SK-N-SH (cell line): Measurements from ENCODE around the gene SH2D4B. TPM values are rescaled to one million over a fixed set of nuclear protein-coding genes. Genes with fewer than 3 reads are reported as not detected.
A peak's percentile ranks its signal among the peaks of the same experiment; 100 is the strongest.

Source experiments
- CTCF ChIA-PET: fragments of 300-600, 350-600 bp; formaldehyde crosslinking; extraction: SDS; loops from one replicate; lab custom pipeline; 2021; lab: Yijun Ruan, JAX
- POLR2A ChIA-PET: fragments of 350-600 bp; sonication (Branson Sonifier 250); formaldehyde crosslinking; extraction: SDS; loops from one replicate; lab custom pipeline; 2020; ENCODE audit warnings: antibody characterized with exemption, inconsistent platforms; lab: Yijun Ruan, JAX
- DNase-seq: peaks from one replicate; pipeline ENCODE4 v3.0.0; 2012
- H2AFZ ChIP-seq: fragments of 200-600 bp; sonication (generic); 2 replicates; pipeline ENCODE4 v1.8.1; 2016; ENCODE audit warnings: antibody characterized with exemption, mild to moderate bottlenecking, low read depth
- H3F3A ChIP-seq: fragments of 200-600 bp; sonication (generic); replicated peaks from 2 replicates; pipeline ENCODE3; 2016; ENCODE audit warnings: antibody characterized with exemption, mild to moderate bottlenecking; ENCODE audit not compliant: insufficient read depth
- H3K27ac ChIP-seq, 2 experiments: fragments of 200-500 bp in 1 of 2; fragments of 200-600 bp in 1 of 2; sonication (Bioruptor generic) in 1 of 2; sonication (generic), shearing (Covaris generic) in 1 of 2; 2 replicates each; pipeline versions ENCODE4 v1.5.1 to v1.6.1; 2014 to 2016; ENCODE audit warnings: low read depth in 2 of 2, inconsistent platforms in 1 of 2, low read length in 1 of 2, mild to moderate bottlenecking in 1 of 2, mixed read lengths in 1 of 2
- H3K27me3 ChIP-seq: fragments of 200-600 bp; sonication (generic), shearing (Covaris generic); 2 replicates; pipeline ENCODE4 v1.6.1; 2016; ENCODE audit warnings: mixed run types; ENCODE audit not compliant: insufficient read depth
- H3K36me3 ChIP-seq, 2 experiments: fragments of 200-500 bp in 1 of 2; fragments of 200-600 bp in 1 of 2; sonication (Bioruptor generic) in 1 of 2; sonication (generic) in 1 of 2; replicated peaks in 1 of 2; 2 replicates each; pipeline versions ENCODE3 to v1.5.1; 2014 to 2016; ENCODE audit warnings: low read length in 1 of 2, mild to moderate bottlenecking in 1 of 2; ENCODE audit not compliant: insufficient read depth in 2 of 2, control insufficient read depth in 1 of 2
- H3K4me1 ChIP-seq, 2 experiments: fragments of 200-500 bp in 1 of 2; fragments of 200-600 bp in 1 of 2; sonication (Bioruptor generic) in 1 of 2; sonication (generic), shearing (Covaris generic) in 1 of 2; 2 replicates each; pipeline versions ENCODE4 v1.5.1 to v1.6.1; 2014 to 2016; ENCODE audit warnings: low read depth in 1 of 2, low read length in 1 of 2, mixed run types in 1 of 2; ENCODE audit not compliant: insufficient read depth in 2 of 2, control insufficient read depth in 1 of 2
- H3K4me2 ChIP-seq: fragments of 200-600 bp; sonication (generic), shearing (Covaris generic); 2 replicates; pipeline ENCODE4 v1.6.1; 2017; ENCODE audit warnings: mixed run types
- H3K4me3 ChIP-seq, 2 experiments: fragments of 200-500 bp in 1 of 2; fragments of 200-600 bp in 1 of 2; sonication (Bioruptor generic) in 1 of 2; sonication (generic), shearing (Covaris generic) in 1 of 2; 2 replicates each; pipeline versions ENCODE4 v1.5.1 to v1.8.1; 2014 to 2016; ENCODE audit warnings: low read depth in 2 of 2, inconsistent platforms in 1 of 2, low read length in 1 of 2, mild to moderate bottlenecking in 1 of 2, mixed read lengths in 1 of 2, moderate library complexity in 1 of 2
- H3K79me2 ChIP-seq: fragments of 200-600 bp; sonication (generic); 2 replicates; pipeline ENCODE4 v1.8.1; 2017; ENCODE audit warnings: mild to moderate bottlenecking; ENCODE audit not compliant: insufficient read depth
- H3K9ac ChIP-seq: fragments of 200-600 bp; sonication (generic); 2 replicates; pipeline ENCODE4 v1.6.1; 2017; ENCODE audit warnings: mixed run types
- H3K9me2 ChIP-seq: fragments of 200-600 bp; sonication (generic); 2 replicates; pipeline ENCODE4 v1.6.1; 2017; ENCODE audit warnings: mixed run types
- H3K9me3 ChIP-seq: fragments of 200-600 bp; sonication (generic); 2 replicates; pipeline ENCODE4 v1.6.1; 2017; ENCODE audit warnings: mixed run types, mild to moderate bottlenecking, moderate library complexity
- H4K20me1 ChIP-seq: fragments of 200-600 bp; sonication (generic); 2 replicates; pipeline ENCODE4 v1.6.1; 2017; ENCODE audit warnings: mild to moderate bottlenecking, mixed run types; ENCODE audit not compliant: insufficient read depth
- EZH2phosphoT487 ChIP-seq: fragments of 200-600 bp; sonication (generic); IDR thresholded peaks from 2 replicates; pipeline ENCODE4 v1.6.1; 2017; ENCODE audit warnings: low read depth, mixed run types, mild to moderate bottlenecking, antibody characterized with exemption, moderate library complexity, borderline replicate concordance
- GATA2 ChIP-seq: sonication (generic); formaldehyde crosslinking; IDR thresholded peaks from 2 replicates; pipeline ENCODE4 v1.5.0; 2020; ENCODE audit warnings: mild to moderate bottlenecking, missing genetic modification reagents
- NRF1 ChIP-seq: IDR thresholded peaks from 2 replicates; pipeline ENCODE4 v1.6.1; 2012; ENCODE audit warnings: low read depth, mild to moderate bottlenecking, low read length
- POLR2AphosphoS5 ChIP-seq: IDR thresholded peaks from 2 replicates; pipeline ENCODE4 v1.6.1; 2012; ENCODE audit warnings: low read depth, low read length
- RAD21 ChIP-seq: IDR thresholded peaks from 2 replicates; pipeline ENCODE4 v1.6.1; 2012; ENCODE audit warnings: mild to moderate bottlenecking, low read length
- WGBS: methylation state at CpG from one replicate; pipeline ENCODE4 v1.1.6; 2017; ENCODE audit warnings: low lambda C conversion rate; 5-methylcytosine and 5-hydroxymethylcytosine counted together
- polyA plus RNA-seq, 3 experiments: library from polyadenylated mRNA; depleted of rRNA; stranded (reverse); fragments of >200 nt; gene quantifications; 2 replicates each; pipeline ENCODE4 v1.2.3, GENCODE V29; 2012
- TF ChIP-seq, protein P1 (sequence below): IDR thresholded peaks from 2 replicates; pipeline ENCODE4; 2012

SH2D4B gene
- polyA plus RNA-seq (2012; rRNA removed), result not detected in 2 replicates
- polyA plus RNA-seq (2012; cell fraction: cytosol; rRNA removed), result not detected in 2 replicates
- polyA plus RNA-seq (2012; cell fraction: nucleus; rRNA removed), result not detected in 2 replicates

GRCh38 chr10:80537736-80538480 lies at the start of gene SH2D4B:
Gene SH2D4B, plus strand, starts transcription at chr10:80537902. Its CDS starts 430 bp downstream, at chr10:80538332.
- H3K9ac ChIP-seq, result no peak within 1 kb of the TSS
- no peaks in the 10 kb centered on the region for H3F3A ChIP-seq
- CTCF ChIA-PET, result interaction anchor here (1.7 kb wide), 1 partner anchor 10 kb away, joined by 5 read pairs; no protein-coding TSS in a partner anchor
- H3K9me3 ChIP-seq, result no peaks in the 10 kb centered on the region
- H3K79me2 ChIP-seq, result no peaks in the 10 kb centered on the region
- POLR2A ChIA-PET, result no interaction called here
- no peaks in the 10 kb centered on the region for H4K20me1 ChIP-seq
- TF ChIP-seq GATA2 (CRISPR knock-in tag) (peak; percentile 2; the same call in 1 of the 2 replicates), NRF1 (no peak)
- TF ChIP-seq, all 33 proteins: peak for 1
- Histone ChIP-seq H3K4me1 (peaks cover 0 to 26% of the 10 kb centered on the region in 2 experiments; a peak in 2 of 4 replicates), H3K27ac (no peak within 1 kb of the TSS; a peak in 2 of 4 replicates), H3K4me2 (no peak within 1 kb of the TSS), H3K36me3 (no peaks in the 10 kb centered on the region), H3K27me3 (no peaks in the 10 kb centered on the region), H2AFZ (no peak within 1 kb of the TSS), H3K9me2 (no peaks in the 10 kb centered on the region), H3K4me3 (no peak within 1 kb of the TSS)
- peak; percentile 69 for DNase-seq
- WGBS, result 80% methylated on average over 13 of the region's 19 CpGs

DNA sequence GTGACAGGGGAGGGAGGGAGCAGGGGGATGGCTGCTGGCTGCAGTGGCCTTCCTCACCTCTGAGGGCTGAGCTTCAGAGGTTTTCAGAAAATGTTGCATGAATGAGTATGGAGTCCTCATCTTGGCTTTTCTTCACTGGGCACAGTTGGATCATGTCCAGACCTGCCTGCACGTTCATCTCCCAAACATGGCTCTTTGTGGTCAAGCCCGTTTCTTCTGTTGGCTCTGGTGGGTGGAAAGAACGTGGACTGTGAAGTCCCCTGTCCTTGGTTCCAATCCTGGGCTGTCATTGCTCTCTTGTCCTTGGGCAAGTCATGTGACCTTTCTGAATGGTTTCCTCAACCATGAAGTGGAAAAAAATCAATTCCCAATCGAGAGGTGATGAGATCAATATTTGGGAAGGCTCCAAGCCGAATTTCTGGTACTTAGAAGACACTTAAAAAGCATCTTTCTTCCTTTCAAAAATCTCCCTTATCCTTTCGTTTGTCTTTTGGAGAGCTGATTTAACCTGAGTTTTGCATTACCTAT lies 49.1 kb upstream of the SH2D4B start:
- Histone ChIP-seq H3K27ac (no peak overlapping the region), H3K79me2 (peaks cover 100% of the 10 kb centered on the region), H3K4me3 (no peak overlapping the region), H3K4me2 (no peak overlapping the region), H3K9me3 (no peaks in the 10 kb centered on the region), H4K20me1 (peaks cover 55% of the 10 kb centered on the region), H3K4me1 (peaks cover 0 to 13% of the 10 kb centered on the region in 2 experiments; a peak in 1 of 4 replicates), H3K36me3 (peaks cover 12 to 17% of the 10 kb centered on the region in 2 experiments), H2AFZ (no peak overlapping the region), H3K9ac (no peak overlapping the region)
- 87% methylated on average over 6 of the region's 6 CpGs for WGBS
- POLR2A ChIA-PET, result no interaction called here
- CTCF ChIA-PET, result interaction anchor here (1.9 to 11.4 kb wide), 2 partner anchors 16 to 44 kb away, joined by 8 to 82 read pairs; no protein-coding TSS in a partner anchor
- TF ChIP-seq RAD21 (no peak), POLR2AphosphoS5 (no peak), EZH2phosphoT487 (no peak)
- TF ChIP-seq, protein P1, sequence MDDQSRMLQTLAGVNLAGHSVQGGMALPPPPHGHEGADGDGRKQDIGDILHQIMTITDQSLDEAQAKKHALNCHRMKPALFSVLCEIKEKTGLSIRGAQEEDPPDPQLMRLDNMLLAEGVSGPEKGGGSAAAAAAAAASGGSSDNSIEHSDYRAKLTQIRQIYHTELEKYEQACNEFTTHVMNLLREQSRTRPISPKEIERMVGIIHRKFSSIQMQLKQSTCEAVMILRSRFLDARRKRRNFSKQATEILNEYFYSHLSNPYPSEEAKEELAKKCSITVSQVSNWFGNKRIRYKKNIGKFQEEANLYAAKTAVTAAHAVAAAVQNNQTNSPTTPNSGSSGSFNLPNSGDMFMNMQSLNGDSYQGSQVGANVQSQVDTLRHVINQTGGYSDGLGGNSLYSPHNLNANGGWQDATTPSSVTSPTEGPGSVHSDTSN, result no peak
- TF ChIP-seq, all 33 proteins: peak for 0
- no peak for DNase-seq
- Histone ChIP-seq H3K9me2 (no peaks in the 10 kb centered on the region), H3K27me3 (no peaks in the 10 kb centered on the region), H3F3A (peaks cover 3% of the 10 kb centered on the region)
